Esophagus muscularis mucosa (tissue), 3 donors: ENCODE measurements around the gene NDUFAF8.

ENCODE experiments used
- EP300 ChIP-seq: sonication (generic); formaldehyde crosslinking; IDR thresholded peaks from one replicate; pipeline ENCODE4 v1.6.1; 2017; ENCODE audit warnings: antibody characterized with exemption
- TF ChIP-seq, protein P1 (sequence below), 3 experiments: fragments of 200-600 bp in 2 of 3; fragments of 450-650 bp in 1 of 3; sonication (generic) in 2 of 3; IDR thresholded peaks; one replicate each; pipeline ENCODE4 v1.5.1; 2017 to 2019; ENCODE audit warnings: antibody characterized with exemption in 3 of 3, mild to moderate bottlenecking in 2 of 3, moderate library complexity in 1 of 3

- TF ChIP-seq, protein P1, sequence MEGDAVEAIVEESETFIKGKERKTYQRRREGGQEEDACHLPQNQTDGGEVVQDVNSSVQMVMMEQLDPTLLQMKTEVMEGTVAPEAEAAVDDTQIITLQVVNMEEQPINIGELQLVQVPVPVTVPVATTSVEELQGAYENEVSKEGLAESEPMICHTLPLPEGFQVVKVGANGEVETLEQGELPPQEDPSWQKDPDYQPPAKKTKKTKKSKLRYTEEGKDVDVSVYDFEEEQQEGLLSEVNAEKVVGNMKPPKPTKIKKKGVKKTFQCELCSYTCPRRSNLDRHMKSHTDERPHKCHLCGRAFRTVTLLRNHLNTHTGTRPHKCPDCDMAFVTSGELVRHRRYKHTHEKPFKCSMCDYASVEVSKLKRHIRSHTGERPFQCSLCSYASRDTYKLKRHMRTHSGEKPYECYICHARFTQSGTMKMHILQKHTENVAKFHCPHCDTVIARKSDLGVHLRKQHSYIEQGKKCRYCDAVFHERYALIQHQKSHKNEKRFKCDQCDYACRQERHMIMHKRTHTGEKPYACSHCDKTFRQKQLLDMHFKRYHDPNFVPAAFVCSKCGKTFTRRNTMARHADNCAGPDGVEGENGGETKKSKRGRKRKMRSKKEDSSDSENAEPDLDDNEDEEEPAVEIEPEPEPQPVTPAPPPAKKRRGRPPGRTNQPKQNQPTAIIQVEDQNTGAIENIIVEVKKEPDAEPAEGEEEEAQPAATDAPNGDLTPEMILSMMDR (IDR thresholded peaks at IDR 0.05) = no peak
- TF ChIP-seq EP300 = no peak
These were observed 22.0 kb downstream of the NDUFAF8 start for GRCh38 chr17:81261096-81261495.
